ENCODE results near the gene SYNJ2.

Gene SYNJ2

DNA sequence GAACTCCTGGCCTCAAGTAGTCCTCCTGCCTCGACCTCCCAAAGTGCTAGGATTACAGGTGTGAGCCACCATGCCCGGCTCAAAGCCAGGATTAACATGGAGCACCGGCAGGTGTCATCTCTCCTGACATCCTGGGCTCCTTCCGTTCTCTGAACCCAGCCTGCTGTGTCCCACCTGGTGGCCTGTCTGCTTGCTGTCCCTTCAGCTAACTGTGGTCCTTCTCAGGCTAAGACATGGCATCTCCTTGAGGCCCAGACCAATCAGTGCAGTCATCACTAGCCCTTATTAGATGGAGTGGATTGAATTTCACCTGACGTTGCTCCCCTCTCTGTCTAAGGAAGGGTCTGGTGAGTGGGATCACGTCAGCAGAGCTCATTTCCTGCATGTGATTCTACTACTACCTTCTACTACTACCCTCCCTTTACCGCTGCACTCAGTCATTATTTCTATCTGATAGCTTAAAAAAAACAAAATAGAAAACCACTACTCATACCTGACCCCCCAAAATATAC is 28.0 kb upstream of the SYNJ2 start:
- Histone ChIP-seq H3K27me3 (no peaks in the 10 kb centered on the region), H3K4me1 (no peaks in the 10 kb centered on the region; a peak in 1 of 20 replicates), H3K4me2 (no peak overlapping the region), H3K9ac (no peak overlapping the region), H3K27ac (no peak overlapping the region), H4K20me1 (no peaks in the 10 kb centered on the region), H3K36me3 (no peaks in the 10 kb centered on the region), H3K9me3 (replicated peaks in 1 of 11) (peaks cover 15 to 32% (median 19%) of the 10 kb centered on the region in 11 experiments), H3K4me3 (no peak overlapping the region)
- TF ChIP-seq Cebpa-rat (IDR thresholded peaks at IDR 0.05): no peak

- Histone ChIP-seq H3K9ac (no peak overlapping the region), H3K4me2 (no peak overlapping the region)
Measured at GRCh38 chr6:157954150-157955117, 27.2 kb upstream of the SYNJ2 start.

GRCh38 chr6:157955675-157956074 is 26.0 kb upstream of the SYNJ2 start:
- H3K4me2 ChIP-seq: no peak overlapping the region
- no peak overlapping the region for H3K27ac ChIP-seq
- H3K4me3 ChIP-seq: no peak overlapping the region
- TF ChIP-seq Cebpa-rat (IDR thresholded peaks at IDR 0.05): no peak
- H3K27me3 ChIP-seq: no peaks in the 10 kb centered on the region
- no peaks in the 10 kb centered on the region for H4K20me1 ChIP-seq
- H3K9ac ChIP-seq: no peak overlapping the region
- H3K9me3 ChIP-seq (replicated peaks in 1 of 11): peaks cover 24 to 35% (median 28%) of the 10 kb centered on the region in 11 experiments
- no peaks in the 10 kb centered on the region; a peak in 1 of 22 replicates for H3K36me3 ChIP-seq
- H3K4me1 ChIP-seq: no peaks in the 10 kb centered on the region; a peak in 1 of 20 replicates

More at GRCh38 chr6:157954150-157955117, 27.2 kb upstream of the SYNJ2 start:
- no peak for TF ChIP-seq Cebpa-rat (IDR thresholded peaks at IDR 0.05)
- H3K27me3 ChIP-seq: no peaks in the 10 kb centered on the region
- H3K9me3 ChIP-seq (replicated peaks in 1 of 11): peaks cover 23 to 32% (median 27%) of the 10 kb centered on the region in 11 experiments
- H3K4me3 ChIP-seq: no peak overlapping the region
- no peak overlapping the region for H3K27ac ChIP-seq
- H3K36me3 ChIP-seq: no peaks in the 10 kb centered on the region; a peak in 1 of 22 replicates
- no peaks in the 10 kb centered on the region for H4K20me1 ChIP-seq
- H3K4me1 ChIP-seq: no peaks in the 10 kb centered on the region; a peak in 1 of 20 replicates

- Histone ChIP-seq H3K4me2 (no peak overlapping the region), H3K4me1 (no peaks in the 10 kb centered on the region; a peak in 1 of 20 replicates)
- TF ChIP-seq Cebpa-rat (IDR thresholded peaks at IDR 0.05): no peak
Measured at GRCh38 chr6:157956171-157956730, 25.4 kb upstream of the SYNJ2 start.

DNA sequence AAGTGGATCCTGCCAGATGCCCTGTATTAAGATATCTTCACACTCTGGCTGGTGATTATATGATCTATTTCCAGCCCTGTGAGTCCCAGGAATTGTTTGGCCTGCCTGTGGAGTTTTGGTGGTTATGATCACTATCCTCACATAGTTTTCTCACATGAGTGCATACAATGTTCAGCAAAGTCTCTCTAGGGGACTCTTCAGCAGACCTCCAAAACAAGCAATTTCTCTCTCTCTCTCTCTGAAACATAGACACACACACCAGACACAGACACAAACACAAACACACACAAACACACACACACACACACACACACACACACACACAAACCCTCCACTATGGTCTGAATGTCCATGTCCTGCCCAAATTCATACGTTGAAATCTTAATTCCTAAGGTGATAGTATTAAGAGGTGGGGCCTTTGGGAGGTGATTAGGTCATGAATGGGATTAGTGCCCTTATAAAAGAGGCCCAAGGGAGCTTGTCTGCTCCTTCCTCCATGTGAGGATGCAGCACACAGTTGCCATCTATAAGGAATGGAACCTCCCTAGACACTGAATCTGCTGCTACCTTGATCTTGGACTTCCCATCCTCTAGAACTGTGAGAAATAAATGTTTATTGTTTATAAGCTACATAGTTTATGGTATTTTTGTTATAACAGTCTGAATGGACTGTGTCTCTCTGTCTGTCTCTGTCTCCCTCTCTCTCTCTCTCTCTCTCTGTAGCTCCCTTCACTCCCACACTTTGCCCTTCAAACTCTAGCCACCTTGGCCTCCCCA is 22.0 kb upstream of the SYNJ2 start:
- Histone ChIP-seq H3K9ac (no peak overlapping the region), H3K36me3 (no peaks in the 10 kb centered on the region; a peak in 1 of 22 replicates), H4K20me1 (no peaks in the 10 kb centered on the region), H3K9me3 (replicated peaks in 1 of 11) (peaks cover 27 to 35% (median 28%) of the 10 kb centered on the region in 11 experiments), H3K4me2 (no peak overlapping the region), H3K27me3 (no peaks in the 10 kb centered on the region), H3K27ac (no peak overlapping the region), H3K4me1 (peaks cover 8 to 24% (median 17%) of the 10 kb centered on the region in 10 experiments; a peak in 17 of 20 replicates), H3K4me3 (no peak overlapping the region)
- no peak for TF ChIP-seq Cebpa-rat (IDR thresholded peaks at IDR 0.05)

More at GRCh38 chr6:157956171-157956730, 25.4 kb upstream of the SYNJ2 start:
- Histone ChIP-seq H3K27ac (no peak overlapping the region), H3K4me3 (no peak overlapping the region), H3K9me3 (replicated peaks in 1 of 11) (peaks cover 24 to 35% (median 28%) of the 10 kb centered on the region in 11 experiments), H3K9ac (no peak overlapping the region), H4K20me1 (no peaks in the 10 kb centered on the region), H3K36me3 (no peaks in the 10 kb centered on the region; a peak in 1 of 22 replicates), H3K27me3 (no peaks in the 10 kb centered on the region)

GRCh38 chr6:157961153-157961831 is 20.4 kb upstream of the SYNJ2 start:
- no peaks in the 10 kb centered on the region for H3K27me3 ChIP-seq
- H3K36me3 ChIP-seq: no peaks in the 10 kb centered on the region; a peak in 1 of 22 replicates
- H3K4me1 ChIP-seq: peaks cover 8 to 24% (median 17%) of the 10 kb centered on the region in 10 experiments; a peak in 17 of 20 replicates
- no peak for TF ChIP-seq Cebpa-rat (IDR thresholded peaks at IDR 0.05)
- no peaks in the 10 kb centered on the region for H4K20me1 ChIP-seq
- H3K27ac ChIP-seq: no peak overlapping the region
- no peak overlapping the region for H3K4me3 ChIP-seq
- no peak overlapping the region for H3K4me2 ChIP-seq
- H3K9me3 ChIP-seq (replicated peaks in 1 of 11): peaks cover 27 to 43% (median 30%) of the 10 kb centered on the region in 11 experiments
- no peak overlapping the region for H3K9ac ChIP-seq

DNA sequence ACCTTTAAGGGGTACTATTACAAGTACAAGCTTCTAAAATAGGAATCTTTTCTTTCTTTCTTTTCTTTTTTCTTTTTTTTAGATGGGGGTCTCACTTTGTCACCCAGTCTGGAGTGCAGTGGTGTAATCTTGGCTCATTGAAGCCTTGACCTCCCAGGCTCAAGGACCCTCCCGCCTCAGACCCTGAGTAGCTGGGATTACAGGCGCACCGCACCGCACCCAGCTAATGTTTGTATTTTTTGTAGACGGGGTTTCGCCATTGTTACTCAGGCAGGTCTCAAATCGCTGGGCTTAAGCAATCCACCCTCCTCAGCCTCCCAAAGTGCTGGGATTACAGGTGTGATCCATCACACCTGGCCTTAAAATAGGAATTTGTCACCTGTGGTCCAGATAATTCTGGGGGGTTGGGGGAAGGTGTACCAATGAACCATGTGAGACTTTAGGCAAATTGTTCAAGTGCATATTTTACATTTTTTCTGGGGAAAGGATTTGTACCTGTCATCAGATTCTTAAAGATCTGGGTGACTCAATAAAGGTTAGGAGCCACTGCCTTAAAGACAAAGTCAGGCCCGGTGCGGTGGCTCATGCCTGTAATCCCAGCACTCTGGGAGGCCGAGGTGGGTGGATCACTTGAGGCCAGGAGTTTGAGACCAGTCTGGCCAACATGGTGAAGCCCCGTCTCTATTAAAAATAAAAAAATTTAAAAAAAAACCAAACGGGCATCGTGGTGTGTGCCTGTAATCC is 19.7 kb upstream of the SYNJ2 start:
- Histone ChIP-seq H3K9me3 (replicated peaks in 1 of 11) (peaks cover 27 to 43% (median 30%) of the 10 kb centered on the region in 11 experiments), H3K27ac (peak overlapping the region in 2 of 11 experiments; percentile 36 to 56; a peak in 3 of 22 replicates), H3K9ac (peak overlapping the region in 1 of 11 experiments; percentile 12; a peak in 1 of 22 replicates), H3K36me3 (no peaks in the 10 kb centered on the region; a peak in 1 of 22 replicates), H3K4me3 (no peak overlapping the region), H3K4me1 (peaks cover 8 to 24% (median 17%) of the 10 kb centered on the region in 10 experiments; a peak in 17 of 20 replicates), H4K20me1 (no peaks in the 10 kb centered on the region), H3K4me2 (peak overlapping the region in 10 of 11 experiments; percentile 14 to 77 (median 61); a peak in 17 of 22 replicates), H3K27me3 (no peaks in the 10 kb centered on the region)
- TF ChIP-seq Cebpa-rat (IDR thresholded peaks at IDR 0.05): no peak

All from BLaER1 treated with 17β-estradiol and CSF1 and Interleukin-3, amounts not matched to agents 10 nM and 100 nM (cell line).